Neuronal stem cell (in vitro differentiated cells): ENCODE results near the gene PNP.
A peak's percentile ranks its signal among the peaks of the same experiment; 100 is the strongest.

Experiments
- DNase-seq: peaks from one replicate; pipeline ENCODE4 v3.0.0-alpha.2; 2013; ENCODE audit warnings: low spot score
- H2AFZ ChIP-seq: one replicate; pipeline ENCODE4 v1.6.1; 2013; ENCODE audit warnings: mild to moderate bottlenecking, low read length, inconsistent platforms
- H2AK5ac ChIP-seq: 2 replicates; pipeline ENCODE4 v1.6.1; 2013; ENCODE audit warnings: low read depth, mild to moderate bottlenecking, inconsistent platforms, low read length, moderate library complexity, mixed read lengths
- H2BK120ac ChIP-seq: 2 replicates; pipeline ENCODE4 v1.6.1; 2013; ENCODE audit warnings: low read depth, mild to moderate bottlenecking, inconsistent platforms, low read length, moderate library complexity, mixed read lengths
- H2BK12ac ChIP-seq: one replicate; pipeline ENCODE4 v1.6.1; 2013; ENCODE audit warnings: low read length, inconsistent platforms
- H2BK15ac ChIP-seq: 2 replicates; pipeline ENCODE4 v1.6.1; 2013; ENCODE audit warnings: mild to moderate bottlenecking, low read length, inconsistent platforms, mixed read lengths
- H2BK5ac ChIP-seq: one replicate; pipeline ENCODE4 v1.6.1; 2013; ENCODE audit warnings: inconsistent platforms, mild to moderate bottlenecking, low read length, moderate library complexity
- H3K14ac ChIP-seq: one replicate; pipeline ENCODE4 v1.6.1; 2013; ENCODE audit warnings: low read length, inconsistent platforms
- H3K18ac ChIP-seq: 2 replicates; pipeline ENCODE4 v1.6.1; 2013; ENCODE audit warnings: low read length, inconsistent platforms
- H3K23ac ChIP-seq: 2 replicates; pipeline ENCODE4 v1.6.1; 2013; ENCODE audit warnings: low read depth, mild to moderate bottlenecking, mixed read lengths, low read length, inconsistent platforms; ENCODE audit not compliant: poor library complexity
- H3K27ac ChIP-seq: replicated peaks from 3 replicates; pipeline ENCODE4 v1.5.1; 2013; ENCODE audit warnings: low read length, inconsistent platforms
- H3K27me3 ChIP-seq, 3 experiments: 2 replicates each; pipeline ENCODE4 v1.6.1; 2013; ENCODE audit warnings: low read length in 3 of 3, mild to moderate bottlenecking in 2 of 3, inconsistent platforms in 1 of 3, low read depth in 1 of 3, mixed read lengths in 1 of 3, moderate library complexity in 1 of 3; ENCODE audit not compliant: control insufficient read depth in 3 of 3, insufficient read depth in 3 of 3
- H3K36me3 ChIP-seq, 2 donors: replicated peaks in 1 of 2; 2 replicates each; pipeline ENCODE4 v1.6.1; 2013; ENCODE audit warnings: low read length in 2 of 2; ENCODE audit not compliant: control insufficient read depth in 2 of 2, insufficient read depth in 2 of 2
- H3K4ac ChIP-seq: 2 replicates; pipeline ENCODE4 v1.6.1; 2013; ENCODE audit warnings: inconsistent platforms, mild to moderate bottlenecking, low read length, moderate library complexity
- H3K4me1 ChIP-seq, 2 donors: 1 replicate in 1 of 2; 2 replicates in 1 of 2; pipeline ENCODE4 v1.6.1; 2013; ENCODE audit warnings: low read length in 2 of 2, low read depth in 1 of 2; ENCODE audit not compliant: control insufficient read depth in 2 of 2, insufficient read depth in 1 of 2
- H3K4me2 ChIP-seq: one replicate; pipeline ENCODE4 v1.6.1; 2013; ENCODE audit warnings: mild to moderate bottlenecking, low read length, inconsistent platforms; ENCODE audit not compliant: insufficient read depth, poor library complexity, severe bottlenecking
- H3K4me3 ChIP-seq, 2 donors: 2 replicates each; pipeline ENCODE4 v1.5.1; 2013; ENCODE audit warnings: low read length in 2 of 2, mild to moderate bottlenecking in 2 of 2, inconsistent platforms in 1 of 2, moderate library complexity in 1 of 2
- H3K79me1 ChIP-seq: one replicate; pipeline ENCODE4 v1.6.1; 2013; ENCODE audit warnings: low read depth, mild to moderate bottlenecking, inconsistent platforms, low read length, moderate library complexity
- H3K9ac ChIP-seq: one replicate; pipeline ENCODE4 v1.6.1; 2013; ENCODE audit warnings: mild to moderate bottlenecking, low read depth, low read length, inconsistent platforms; ENCODE audit not compliant: poor library complexity
- H3K9me3 ChIP-seq, 2 donors: replicated peaks in 1 of 2; 2 replicates each; pipeline versions ENCODE3 to v1.6.1; 2013; ENCODE audit warnings: low read length in 2 of 2, mild to moderate bottlenecking in 2 of 2, inconsistent platforms in 1 of 2, low read depth in 1 of 2, mixed read lengths in 1 of 2, moderate library complexity in 1 of 2; ENCODE audit not compliant: control insufficient read depth in 2 of 2, insufficient read depth in 1 of 2
- H4K8ac ChIP-seq: one replicate; pipeline ENCODE4 v1.6.1; 2013; ENCODE audit warnings: low read depth, mild to moderate bottlenecking, inconsistent platforms, low read length, moderate library complexity
- H4K91ac ChIP-seq: one replicate; pipeline ENCODE4 v1.6.1; 2013; ENCODE audit warnings: low read length, low read depth, mild to moderate bottlenecking, inconsistent platforms; ENCODE audit not compliant: poor library complexity
- WGBS, 2 donors: extraction: QIAGEN DNeasy Blood & Tissue Kit; methylation state at CpG; one replicate each; pipeline ENCODE4 v1.1.7; 2013; ENCODE audit warnings: missing lambda C conversion rate in 2 of 2, mixed read lengths in 1 of 2; ENCODE audit not compliant: insufficient read length in 2 of 2, insufficient replicate concordance in 1 of 2; ENCODE audit errors: extremely low coverage in 2 of 2; 5-methylcytosine and 5-hydroxymethylcytosine counted together

Gene PNP

GRCh38 chr14:20429801-20430669 lies 39.2 kb upstream of the PNP start:
- no peak overlapping the region for H2BK5ac ChIP-seq
- peak overlapping the region; percentile 85 for H2BK120ac ChIP-seq
- peak overlapping the region; percentile 95 for H2BK15ac ChIP-seq
- no peaks in the 10 kb centered on the region for H3K79me1 ChIP-seq
- H3K9ac ChIP-seq = peak overlapping the region; percentile 34
- WGBS, 2 donors = no CpG with 5 or more reads among the region's 30 CpGs
- H3K23ac ChIP-seq = no peak overlapping the region
- no peak overlapping the region for H3K4ac ChIP-seq
- no peak overlapping the region for H3K27ac ChIP-seq
- H2AK5ac ChIP-seq = peak overlapping the region; percentile 6
- H4K91ac ChIP-seq = no peak overlapping the region
- peak overlapping the region; percentile 46 for H3K18ac ChIP-seq
- no peak overlapping the region for H3K4me2 ChIP-seq
- DNase-seq = no peak
- peaks cover 0 to 21% (median 2%) of the 10 kb centered on the region in 3 experiments for H3K27me3 ChIP-seq
- H3K9me3 ChIP-seq = no peaks in the 10 kb centered on the region
- no peak overlapping the region for H2AFZ ChIP-seq
- peaks cover 0 to 3% of the 10 kb centered on the region in 2 donors for H3K4me1 ChIP-seq
- H3K4me3 ChIP-seq = no peak overlapping the region
- H4K8ac ChIP-seq = no peak overlapping the region
- peak overlapping the region; percentile 77 for H2BK12ac ChIP-seq
- H3K14ac ChIP-seq = peak overlapping the region; percentile 87
- H3K36me3 ChIP-seq = no peaks in the 10 kb centered on the region

GRCh38 chr14:20434701-20435581 lies 34.3 kb upstream of the PNP start:
- no peak overlapping the region for H4K91ac ChIP-seq
- H3K9ac ChIP-seq = no peak overlapping the region
- peak overlapping the region; percentile 72 for H3K18ac ChIP-seq
- H3K79me1 ChIP-seq = no peaks in the 10 kb centered on the region
- H2BK120ac ChIP-seq = no peak overlapping the region
- no CpG with 5 or more reads among the region's 44 CpGs for WGBS, 2 donors
- H3K4me3 ChIP-seq = peak overlapping the region in 1 of 2 donors; percentile 44
- H3K4me1 ChIP-seq = no peaks in the 10 kb centered on the region
- no peak overlapping the region for H2BK12ac ChIP-seq
- H2BK15ac ChIP-seq = peak overlapping the region; percentile 31
- DNase-seq = no peak
- H3K23ac ChIP-seq = no peak overlapping the region
- H2AFZ ChIP-seq = peak overlapping the region; percentile 89
- H3K4me2 ChIP-seq = peak overlapping the region; percentile 24
- no peak overlapping the region for H3K14ac ChIP-seq
- H3K9me3 ChIP-seq = no peaks in the 10 kb centered on the region
- no peak overlapping the region for H2AK5ac ChIP-seq
- no peak overlapping the region for H3K4ac ChIP-seq
- H2BK5ac ChIP-seq = no peak overlapping the region
- no peaks in the 10 kb centered on the region for H3K36me3 ChIP-seq
- no peak overlapping the region for H4K8ac ChIP-seq
- no peak overlapping the region for H3K27ac ChIP-seq
- peaks cover 0 to 53% (median 10%) of the 10 kb centered on the region in 3 experiments for H3K27me3 ChIP-seq

GRCh38 chr14:20435582-20436362 lies 33.4 kb upstream of the PNP start, which contains the start of gene KLHL33:
Gene KLHL33 (minus strand): TSS chr14:20436166. CDS start chr14:20435811, 355 bp downstream.
- no peak within 1 kb of the TSS for H2AK5ac ChIP-seq
- no peaks in the 10 kb centered on the region for H3K9me3 ChIP-seq
- no peaks in the 10 kb centered on the region for H3K4me1 ChIP-seq
- peak within 1 kb of the TSS; percentile 24 for H3K4me2 ChIP-seq
- H2BK12ac ChIP-seq = no peak within 1 kb of the TSS
- no peak within 1 kb of the TSS for H3K23ac ChIP-seq
- WGBS, 2 donors = no CpG with 5 or more reads among the region's 17 CpGs
- peak within 1 kb of the TSS; percentile 24 for H3K4ac ChIP-seq
- no peak within 1 kb of the TSS for H2BK120ac ChIP-seq
- H2BK5ac ChIP-seq = no peak within 1 kb of the TSS
- no peak within 1 kb of the TSS for H2BK15ac ChIP-seq
- H3K27ac ChIP-seq = no peak within 1 kb of the TSS
- no peak within 1 kb of the TSS for H4K8ac ChIP-seq
- H3K79me1 ChIP-seq = no peaks in the 10 kb centered on the region
- peaks cover 0 to 53% (median 10%) of the 10 kb centered on the region in 3 experiments for H3K27me3 ChIP-seq
- no peak for DNase-seq
- no peaks in the 10 kb centered on the region for H3K36me3 ChIP-seq
- H3K9ac ChIP-seq = no peak within 1 kb of the TSS
- no peak within 1 kb of the TSS for H4K91ac ChIP-seq
- H3K14ac ChIP-seq = peak within 1 kb of the TSS; percentile 84
- peak within 1 kb of the TSS in 1 of 2 donors; percentile 44 for H3K4me3 ChIP-seq
- peak within 1 kb of the TSS; percentile 89 for H2AFZ ChIP-seq
- H3K18ac ChIP-seq = peak within 1 kb of the TSS; percentile 72
